GM12891 (cell line): ENCODE measurements around the gene CACNA2D2.

ENCODE experiments used
- POLR2A ChIP-seq: IDR thresholded peaks from 2 replicates; pipeline ENCODE4 v1.6.1; 2011; ENCODE audit warnings: low read depth, low read length, control low read depth
- POLR2AphosphoS5 ChIP-seq: IDR thresholded peaks from 2 replicates; pipeline ENCODE4 v1.6.1; 2011; ENCODE audit warnings: low read depth, low read length, control low read depth
- POU2F2 ChIP-seq: IDR thresholded peaks from 2 replicates; pipeline ENCODE4 v1.6.1; 2011; ENCODE audit warnings: low read depth, mild to moderate bottlenecking, control low read depth, low read length, moderate library complexity
- SPI1 ChIP-seq: IDR thresholded peaks from 2 replicates; pipeline ENCODE4 v1.6.1; 2011; ENCODE audit warnings: low read depth, low read length, control low read depth
- TAF1 ChIP-seq: IDR thresholded peaks from 2 replicates; pipeline ENCODE4 v1.6.1; 2011; ENCODE audit warnings: low read depth, low read length, control low read depth

GRCh38 chr3:50327129-50327528 is 176.3 kb downstream of the CACNA2D2 start:
- TF ChIP-seq POLR2AphosphoS5 (no peak), POLR2A (no peak), TAF1 (no peak), POU2F2 (no peak), SPI1 (no peak)
